Measurements from ENCODE around the gene VHLL. TPM values are rescaled to one million over a fixed set of nuclear protein-coding genes. Genes with fewer than 3 reads are reported as not detected.

VHLL gene
- total RNA-seq, 4 donors from 2014 or later = not detected

GRCh38 chr1:156251527-156251926 is 47.6 kb downstream of the VHLL start:
- no peak overlapping the region for H3K4me3 ChIP-seq
- no peak overlapping the region for H3K27ac ChIP-seq
- intact Hi-C loops (cut with DNase I; ENCODE audit: low total_unique reads) = no loop called here
- TF ChIP-seq POLR2A (IDR thresholded peaks at IDR 0.05) (no peak), CTCF (IDR thresholded peaks at IDR 0.05) (no peak)
- no peaks in the 10 kb centered on the region for H3K4me1 ChIP-seq
- H3K27me3 ChIP-seq = no peaks in the 10 kb centered on the region
- no peak for DNase-seq
- H3K36me3 ChIP-seq = no peaks in the 10 kb centered on the region
- no peaks in the 10 kb centered on the region for H3K9me3 ChIP-seq

GRCh38 chr1:156249593-156249992 is 49.5 kb downstream of the VHLL start:
- no peaks in the 10 kb centered on the region for H3K36me3 ChIP-seq
- H3K9me3 ChIP-seq = no peaks in the 10 kb centered on the region
- H3K27me3 ChIP-seq = peaks cover 0 to 3% of the 10 kb centered on the region in 2 donors
- peaks cover 0 to 5% of the 10 kb centered on the region in 2 donors for H3K4me1 ChIP-seq
- intact Hi-C loops (cut with DNase I; ENCODE audit: low total_unique reads) = no loop called here
- TF ChIP-seq POLR2A (IDR thresholded peaks at IDR 0.05) (no peak), CTCF (IDR thresholded peaks at IDR 0.05) (no peak)
- H3K27ac ChIP-seq = no peak overlapping the region
- no peak for DNase-seq
- H3K4me3 ChIP-seq = no peak overlapping the region

Other genes with a start within 250 kb of the VHLL start
- gene UBQLN4, start 245.5 kb downstream of the VHLL start, total RNA-seq = 10 to 100 TPM in 2 of 4 donors, 1 to 10 TPM in 2; 2.6 to 47.0 (median 12.8) TPM
- 10 to 100 TPM; 17.3 to 97.6 (median 38.1) TPM for gene LAMTOR2, start 244.5 kb downstream of the VHLL start, total RNA-seq
- 1 to 10 TPM in 2 of 4 donors, not detected in 2; 5.0 to 5.5 TPM for gene RAB25, start 238.1 kb downstream of the VHLL start, total RNA-seq
- gene MEX3A, start 216.8 kb downstream of the VHLL start, total RNA-seq = 10 to 100 TPM in 1 of 4 donors, 1 to 10 TPM in 1, under 1 TPM in 2; 0.29 to 13.3 (median 2.0) TPM
- gene LMNA, start 184.6 kb downstream of the VHLL start, total RNA-seq = 100 to 1,000 TPM; 245 to 533 (median 373) TPM
- gene SEMA4A, start 145.7 kb downstream of the VHLL start, total RNA-seq = 1 to 10 TPM in 3 of 4 donors, not detected in 1; 3.1 to 8.2 (median 4.1) TPM
- gene SLC25A44, start 105.2 kb downstream of the VHLL start, total RNA-seq = 10 to 100 TPM in 2 of 4 donors, 1 to 10 TPM in 2; 5.9 to 26.9 (median 11.1) TPM
- gene PMF1, start 86.3 kb downstream of the VHLL start, total RNA-seq = 10 to 100 TPM; 45.2 to 61.3 (median 46.0) TPM
- 1 to 10 TPM in 1 of 4 donors, under 1 TPM in 2, not detected in 1; 0.29 to 4.2 (median 0.90) TPM for gene BGLAP, start 57.1 kb downstream of the VHLL start, total RNA-seq
- 1 to 10 TPM in 2 of 4 donors, under 1 TPM in 1, not detected in 1; 0.51 to 1.2 (median 1.1) TPM for gene PAQR6, start 51.3 kb downstream of the VHLL start, total RNA-seq
- 10 to 100 TPM in 3 of 4 donors, 1 to 10 TPM in 1; 8.8 to 68.8 (median 39.0) TPM for gene SMG5, start 16.5 kb downstream of the VHLL start, total RNA-seq
- 1 to 10 TPM in 2 of 4 donors, under 1 TPM in 2; 0.26 to 2.7 (median 1.5) TPM for gene TMEM79, start 15.0 kb downstream of the VHLL start, total RNA-seq
- gene GLMP, start 3.6 kb downstream of the VHLL start, total RNA-seq = 10 to 100 TPM; 23.8 to 31.1 (median 27.7) TPM
- gene CCT3, start 39.0 kb upstream of the VHLL start, total RNA-seq = 100 to 1,000 TPM; 114 to 267 (median 192) TPM
- gene TSACC, start 39.2 kb upstream of the VHLL start, total RNA-seq = not detected
- under 1 TPM in 1 of 4 donors, not detected in 3; 0.49 TPM for gene RHBG, start 69.9 kb upstream of the VHLL start, total RNA-seq
- 100 to 1,000 TPM in 1 of 4 donors, 10 to 100 TPM in 2, 1 to 10 TPM in 1; 8.4 to 101 (median 35.1) TPM for gene MEF2D, start 201.5 kb upstream of the VHLL start, total RNA-seq

Data from uterus (tissue), 4 donors.